GM18517 (cell line): ENCODE measurements around the gene AUTS2.

ENCODE experiments used
- ATAC-seq: cut with Tn5 transposase; IDR thresholded peaks from one replicate; pipeline ENCODE4 v1.9.1; 2021; ENCODE audit warnings: mild to moderate bottlenecking, moderate library complexity; ENCODE audit not compliant: unreplicated experiment

The AUTS2 gene

GRCh38 chr7:69683002-69683401 lies 84.7 kb downstream of the AUTS2 start:
- no peak for ATAC-seq

GRCh38 chr7:69684369-69685292 lies 86.4 kb downstream of the AUTS2 start:
- ATAC-seq = no peak

GRCh38 chr7:69685293-69685631 lies 87.0 kb downstream of the AUTS2 start:
- ATAC-seq = no peak

- ATAC-seq = no peak
These were observed 88.1 kb downstream of the AUTS2 start for GRCh38 chr7:69686366-69686765.

- ATAC-seq = no peak
These were observed 89.6 kb downstream of the AUTS2 start for GRCh38 chr7:69687739-69688433.

- no peak for ATAC-seq
These were observed 92.1 kb downstream of the AUTS2 start for GRCh38 chr7:69690329-69690728.

- no peak for ATAC-seq
These were observed 93.1 kb downstream of the AUTS2 start for GRCh38 chr7:69691327-69691726.

DNA sequence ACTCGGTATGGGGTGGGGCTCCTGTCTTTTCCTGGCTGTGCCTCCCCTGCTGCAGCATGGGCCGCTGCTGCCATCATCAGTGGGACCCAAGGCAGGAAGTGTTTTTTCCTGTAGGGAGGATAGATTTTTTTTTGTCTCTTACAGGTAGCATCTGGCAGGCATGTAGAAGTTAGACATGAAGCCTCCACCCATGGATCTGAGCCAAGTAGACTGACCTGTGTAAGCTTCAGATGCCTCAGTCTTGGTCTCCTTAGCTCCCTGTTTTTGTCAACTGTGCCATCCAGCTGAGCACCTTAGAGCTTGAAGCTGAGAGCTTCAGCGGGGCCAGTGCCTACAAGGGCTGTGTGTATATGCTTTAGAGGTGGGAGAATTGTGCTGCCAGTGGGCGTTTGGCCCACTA lies 93.5 kb downstream of the AUTS2 start:
- ATAC-seq = no peak

DNA sequence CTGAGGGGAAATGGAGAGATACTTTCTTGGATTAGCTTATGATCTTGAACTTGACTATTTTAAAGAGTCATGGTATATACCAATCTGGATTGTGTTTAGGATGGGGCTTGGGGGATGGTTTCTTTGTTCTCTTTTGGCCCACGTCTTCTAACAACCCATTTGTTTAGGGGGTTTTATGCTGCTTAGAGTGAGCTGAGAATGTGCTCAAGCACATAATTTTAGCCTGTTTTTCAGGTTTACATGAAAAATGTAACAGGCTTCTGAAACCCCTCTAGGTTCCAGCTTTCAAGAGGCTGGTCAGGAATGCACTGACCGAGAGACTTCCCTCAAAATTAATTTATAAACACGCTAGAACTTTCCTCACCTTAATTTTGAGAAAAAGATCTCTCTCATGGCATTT lies 94.3 kb downstream of the AUTS2 start:
- no peak for ATAC-seq

DNA sequence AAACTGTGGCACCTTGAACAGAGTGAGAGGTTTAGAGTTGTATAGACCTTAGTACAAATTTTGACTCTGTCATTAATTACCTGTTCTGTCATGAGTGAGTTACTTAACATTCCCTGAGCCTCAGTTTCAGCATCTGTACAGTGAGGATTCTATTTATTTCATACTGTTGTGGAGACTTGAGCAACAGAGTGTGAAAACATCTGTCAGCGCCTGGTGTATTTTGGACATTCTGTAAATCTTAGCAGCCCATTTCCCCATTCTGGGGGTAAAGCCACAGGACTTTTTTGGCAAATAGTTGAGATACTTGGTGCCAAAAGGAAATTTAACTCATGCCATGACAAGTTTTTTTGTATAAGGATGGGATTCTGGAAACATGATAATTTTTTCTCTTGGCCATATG lies 94.8 kb downstream of the AUTS2 start:
- no peak for ATAC-seq

- peak; percentile 83 for ATAC-seq
These were observed 97.8 kb downstream of the AUTS2 start for GRCh38 chr7:69696054-69696591.

- ATAC-seq = no peak
These were observed 98.7 kb downstream of the AUTS2 start for GRCh38 chr7:69696686-69697685.

- no peak for ATAC-seq
These were observed 100.0 kb downstream of the AUTS2 start for GRCh38 chr7:69698109-69698825.

DNA sequence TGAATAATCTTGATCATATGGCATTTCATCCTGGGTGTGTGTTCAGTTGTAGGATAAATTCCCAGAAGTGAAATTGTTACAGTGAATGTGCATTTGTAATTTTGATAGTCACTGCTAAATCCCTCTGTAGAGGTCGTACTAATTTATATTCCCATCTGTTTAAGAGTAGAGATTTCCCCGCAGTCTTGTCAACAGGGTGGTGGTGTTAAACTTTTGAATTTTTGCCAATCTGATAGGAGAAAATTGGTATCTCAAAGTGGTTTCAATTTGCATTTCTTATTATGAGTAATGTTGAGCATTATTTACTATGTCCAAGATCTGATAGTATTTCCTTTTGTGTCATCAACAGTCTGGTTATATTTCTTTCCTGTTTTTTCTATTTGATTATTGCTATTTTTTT lies 101.7 kb downstream of the AUTS2 start:
- ATAC-seq = no peak

GRCh38 chr7:69700331-69700730 lies 102.1 kb downstream of the AUTS2 start:
- no peak for ATAC-seq

DNA sequence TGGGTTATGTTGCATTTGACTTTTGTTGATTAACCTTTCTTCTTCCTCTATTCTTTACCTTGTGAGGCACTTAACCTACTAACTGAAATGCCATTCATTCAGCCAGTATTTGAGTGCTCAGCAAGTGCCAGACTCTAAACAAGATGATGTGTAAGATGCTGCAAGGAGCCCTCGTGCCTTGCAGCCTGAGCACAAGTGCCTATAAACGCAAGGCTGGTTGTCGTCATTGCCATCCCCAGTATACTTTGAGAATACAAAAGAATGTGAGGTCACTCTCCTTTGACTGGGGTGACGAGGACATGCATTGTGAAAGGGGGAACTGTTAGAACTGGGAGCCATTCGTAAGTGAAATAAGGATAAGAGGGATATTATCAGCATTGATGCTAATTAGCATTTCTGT lies 103.0 kb downstream of the AUTS2 start:
- ATAC-seq = no peak

DNA sequence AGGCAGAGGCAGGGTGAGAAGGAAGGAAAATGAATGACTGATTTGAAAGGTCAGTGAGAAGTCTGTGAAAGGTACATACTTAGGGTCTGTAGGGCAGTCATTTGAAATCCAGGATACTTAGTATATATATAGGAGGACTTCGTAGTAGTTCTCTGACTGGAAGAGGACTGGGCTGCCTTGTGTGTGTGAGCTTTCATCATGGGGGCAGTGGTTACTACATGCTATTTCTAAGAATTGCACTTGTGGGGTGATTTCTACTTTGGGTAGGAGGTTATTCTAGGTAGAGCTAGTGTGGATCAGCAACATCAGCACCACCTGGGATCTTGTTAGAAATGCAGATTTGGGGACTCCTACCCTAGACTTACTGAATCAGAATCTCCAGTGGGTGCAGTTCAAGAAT lies 104.1 kb downstream of the AUTS2 start:
- ATAC-seq = no peak

GRCh38 chr7:69703099-69703498 lies 104.8 kb downstream of the AUTS2 start:
- no peak for ATAC-seq

- ATAC-seq = no peak
These were observed 107.8 kb downstream of the AUTS2 start for GRCh38 chr7:69706070-69706469.

- no peak for ATAC-seq
These were observed 110.6 kb downstream of the AUTS2 start for GRCh38 chr7:69708857-69709256.
